ENCODE results near the gene GEMIN5. TPM values are rescaled to one million over a fixed set of nuclear protein-coding genes. Genes with fewer than 3 reads are reported as not detected.

The GEMIN5 gene
- total and polyA plus RNA-seq, 2 of the 13 experiments (the other 11 are each of a cell fraction or from before 2014, with no cell fraction given) = 6.6 to 28.6 TPM

DNA sequence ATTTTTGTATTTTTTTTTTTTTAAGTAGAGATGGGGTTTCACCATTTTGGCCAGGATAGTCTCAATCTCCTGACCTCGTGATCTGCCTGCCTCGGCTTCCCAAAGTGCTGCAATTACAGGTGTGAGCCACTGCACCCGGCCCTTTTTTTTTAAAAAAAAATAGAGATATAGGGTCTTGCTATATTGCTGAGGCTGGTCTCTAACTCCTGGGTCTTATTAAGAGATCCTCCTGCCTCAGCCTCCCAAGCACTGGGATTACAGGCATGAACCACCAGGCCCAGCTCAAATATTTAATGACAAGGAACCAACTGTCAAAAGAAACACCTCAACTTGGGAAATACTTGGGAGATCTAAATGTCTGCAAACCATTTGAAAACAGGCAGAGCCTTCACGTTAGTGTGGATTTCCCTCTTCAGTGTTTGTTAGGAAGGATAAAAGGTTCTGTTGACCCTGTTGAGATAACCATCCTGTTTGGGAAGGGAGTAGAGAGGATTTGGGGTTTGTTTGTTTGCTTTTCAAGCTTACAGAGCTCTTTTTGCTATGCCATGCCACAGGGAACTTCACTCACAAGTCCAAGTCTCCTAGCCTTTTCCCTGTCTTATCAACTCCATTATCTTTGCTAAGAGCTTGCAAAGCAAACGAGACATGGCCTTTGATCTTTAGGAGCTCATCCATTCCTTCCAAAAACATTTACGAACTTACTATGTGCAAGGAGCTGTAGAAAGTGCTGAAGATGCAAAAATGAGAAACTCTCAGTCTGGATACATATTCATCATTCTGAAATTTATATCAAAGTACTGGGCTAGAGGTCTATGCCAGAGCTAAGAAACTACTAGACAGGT is 95.1 kb downstream of the GEMIN5 start (continued):
- TF ChIP-seq RFX3 (CRISPR knock-in tag; IDR thresholded peaks at IDR 0.05) (no peak), PRMT3 (CRISPR knock-in tag; IDR thresholded peaks at IDR 0.05; ENCODE audit: borderline replicate concordance, low read depth) (no peak), ARID4A (CRISPR knock-in tag; IDR thresholded peaks at IDR 0.05; ENCODE audit: borderline replicate concordance) (peak; percentile 51; the same call in 1 of the 2 replicates), SMC3 (IDR thresholded peaks at IDR 0.05; ENCODE audit: low read length) (no peak), FOXJ3 (CRISPR knock-in tag; IDR thresholded peaks at IDR 0.05; ENCODE audit: borderline replicate concordance) (peak; percentile 95), CHD4 (IDR thresholded peaks at IDR 0.05; ENCODE audit: borderline replicate concordance, low read length) (no peak), ZFP36L1 (CRISPR knock-in tag; IDR thresholded peaks at IDR 0.05) (no peak), CSRNP2 (CRISPR knock-in tag; conservative IDR thresholded peaks at IDR 0.05; ENCODE audit: low read depth) (no peak)
- TF ChIP-seq, protein P1, sequence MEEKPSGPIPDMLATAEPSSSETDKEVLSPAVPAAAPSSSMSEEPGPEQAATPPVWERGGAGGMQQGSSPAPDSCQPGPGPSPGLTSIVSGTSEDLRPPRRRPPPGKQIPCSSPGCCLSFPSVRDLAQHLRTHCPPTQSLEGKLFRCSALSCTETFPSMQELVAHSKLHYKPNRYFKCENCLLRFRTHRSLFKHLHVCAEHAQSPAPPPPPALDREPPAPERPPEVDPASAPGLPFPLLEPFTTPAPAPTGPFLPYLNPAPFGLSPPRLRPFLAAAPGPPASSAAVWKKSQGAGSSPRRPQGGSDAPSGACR (CRISPR knock-in tag; IDR thresholded peaks at IDR 0.05) = no peak
- TF ChIP-seq, protein P2, sequence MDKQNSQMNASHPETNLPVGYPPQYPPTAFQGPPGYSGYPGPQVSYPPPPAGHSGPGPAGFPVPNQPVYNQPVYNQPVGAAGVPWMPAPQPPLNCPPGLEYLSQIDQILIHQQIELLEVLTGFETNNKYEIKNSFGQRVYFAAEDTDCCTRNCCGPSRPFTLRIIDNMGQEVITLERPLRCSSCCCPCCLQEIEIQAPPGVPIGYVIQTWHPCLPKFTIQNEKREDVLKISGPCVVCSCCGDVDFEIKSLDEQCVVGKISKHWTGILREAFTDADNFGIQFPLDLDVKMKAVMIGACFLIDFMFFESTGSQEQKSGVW (CRISPR knock-in tag; IDR thresholded peaks at IDR 0.05; ENCODE audit: borderline replicate concordance) = no peak
- TF ChIP-seq, protein P3, sequence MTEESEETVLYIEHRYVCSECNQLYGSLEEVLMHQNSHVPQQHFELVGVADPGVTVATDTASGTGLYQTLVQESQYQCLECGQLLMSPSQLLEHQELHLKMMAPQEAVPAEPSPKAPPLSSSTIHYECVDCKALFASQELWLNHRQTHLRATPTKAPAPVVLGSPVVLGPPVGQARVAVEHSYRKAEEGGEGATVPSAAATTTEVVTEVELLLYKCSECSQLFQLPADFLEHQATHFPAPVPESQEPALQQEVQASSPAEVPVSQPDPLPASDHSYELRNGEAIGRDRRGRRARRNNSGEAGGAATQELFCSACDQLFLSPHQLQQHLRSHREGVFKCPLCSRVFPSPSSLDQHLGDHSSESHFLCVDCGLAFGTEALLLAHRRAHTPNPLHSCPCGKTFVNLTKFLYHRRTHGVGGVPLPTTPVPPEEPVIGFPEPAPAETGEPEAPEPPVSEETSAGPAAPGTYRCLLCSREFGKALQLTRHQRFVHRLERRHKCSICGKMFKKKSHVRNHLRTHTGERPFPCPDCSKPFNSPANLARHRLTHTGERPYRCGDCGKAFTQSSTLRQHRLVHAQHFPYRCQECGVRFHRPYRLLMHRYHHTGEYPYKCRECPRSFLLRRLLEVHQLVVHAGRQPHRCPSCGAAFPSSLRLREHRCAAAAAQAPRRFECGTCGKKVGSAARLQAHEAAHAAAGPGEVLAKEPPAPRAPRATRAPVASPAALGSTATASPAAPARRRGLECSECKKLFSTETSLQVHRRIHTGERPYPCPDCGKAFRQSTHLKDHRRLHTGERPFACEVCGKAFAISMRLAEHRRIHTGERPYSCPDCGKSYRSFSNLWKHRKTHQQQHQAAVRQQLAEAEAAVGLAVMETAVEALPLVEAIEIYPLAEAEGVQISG (CRISPR knock-in tag; IDR thresholded peaks at IDR 0.05) = peak; percentile 64
- TF ChIP-seq, protein P4, sequence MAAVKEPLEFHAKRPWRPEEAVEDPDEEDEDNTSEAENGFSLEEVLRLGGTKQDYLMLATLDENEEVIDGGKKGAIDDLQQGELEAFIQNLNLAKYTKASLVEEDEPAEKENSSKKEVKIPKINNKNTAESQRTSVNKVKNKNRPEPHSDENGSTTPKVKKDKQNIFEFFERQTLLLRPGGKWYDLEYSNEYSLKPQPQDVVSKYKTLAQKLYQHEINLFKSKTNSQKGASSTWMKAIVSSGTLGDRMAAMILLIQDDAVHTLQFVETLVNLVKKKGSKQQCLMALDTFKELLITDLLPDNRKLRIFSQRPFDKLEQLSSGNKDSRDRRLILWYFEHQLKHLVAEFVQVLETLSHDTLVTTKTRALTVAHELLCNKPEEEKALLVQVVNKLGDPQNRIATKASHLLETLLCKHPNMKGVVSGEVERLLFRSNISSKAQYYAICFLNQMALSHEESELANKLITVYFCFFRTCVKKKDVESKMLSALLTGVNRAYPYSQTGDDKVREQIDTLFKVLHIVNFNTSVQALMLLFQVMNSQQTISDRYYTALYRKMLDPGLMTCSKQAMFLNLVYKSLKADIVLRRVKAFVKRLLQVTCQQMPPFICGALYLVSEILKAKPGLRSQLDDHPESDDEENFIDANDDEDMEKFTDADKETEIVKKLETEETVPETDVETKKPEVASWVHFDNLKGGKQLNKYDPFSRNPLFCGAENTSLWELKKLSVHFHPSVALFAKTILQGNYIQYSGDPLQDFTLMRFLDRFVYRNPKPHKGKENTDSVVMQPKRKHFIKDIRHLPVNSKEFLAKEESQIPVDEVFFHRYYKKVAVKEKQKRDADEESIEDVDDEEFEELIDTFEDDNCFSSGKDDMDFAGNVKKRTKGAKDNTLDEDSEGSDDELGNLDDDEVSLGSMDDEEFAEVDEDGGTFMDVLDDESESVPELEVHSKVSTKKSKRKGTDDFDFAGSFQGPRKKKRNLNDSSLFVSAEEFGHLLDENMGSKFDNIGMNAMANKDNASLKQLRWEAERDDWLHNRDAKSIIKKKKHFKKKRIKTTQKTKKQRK (IDR thresholded peaks at IDR 0.05; ENCODE audit: low read length) = no peak

All from HepG2 (cell line).